CD14-positive monocyte (primary cell): ENCODE data around the gene BRIP1. TPM values are rescaled to one million over a fixed set of nuclear protein-coding genes. Genes with fewer than 3 reads are reported as not detected.
"Not testable (repeated sequence)": the region's sequence is repeated elsewhere in the genome, so short reads cannot be mapped to it uniquely, and the experiment has no call there.

Source experiments
- DNase-seq, 3 donors: peaks; one replicate each; pipeline ENCODE4 v3.0.0-alpha.2; 2011 to 2022
- H2AFZ ChIP-seq: 2 replicates; pipeline ENCODE4 v1.6.0; 2012; ENCODE audit warnings: mild to moderate bottlenecking, low read depth, low read length, inconsistent platforms; ENCODE audit not compliant: insufficient read depth, poor library complexity, severe bottlenecking
- H3K27ac ChIP-seq, 2 donors: 1 replicate in 1 of 2; 2 replicates in 1 of 2; pipeline ENCODE4 v1.5.1; 2012 to 2013; ENCODE audit warnings: low read length in 2 of 2, control low read depth in 1 of 2, inconsistent platforms in 1 of 2, low read depth in 1 of 2, mild to moderate bottlenecking in 1 of 2
- H3K27me3 ChIP-seq, 2 donors: one replicate each; pipeline versions ENCODE4 v1.6.0 to v1.6.1; 2011 to 2013; ENCODE audit warnings: low read length in 2 of 2; ENCODE audit not compliant: control insufficient read depth in 2 of 2, insufficient read depth in 2 of 2
- H3K36me3 ChIP-seq, 2 donors: replicated peaks in 1 of 2; 1 replicate in 1 of 2; 2 replicates in 1 of 2; pipeline versions ENCODE4 v1.5.1 to v1.6.1; 2012 to 2013; ENCODE audit warnings: low read length in 2 of 2, control low read depth in 1 of 2, inconsistent platforms in 1 of 2, mild to moderate bottlenecking in 1 of 2; ENCODE audit not compliant: insufficient read depth in 2 of 2, control insufficient read depth in 1 of 2
- H3K4me1 ChIP-seq, 2 donors: 1 replicate in 1 of 2; 2 replicates in 1 of 2; pipeline versions ENCODE4 v1.5.1 to v1.6.1; 2012 to 2013; ENCODE audit warnings: low read length in 2 of 2, control low read depth in 1 of 2, inconsistent platforms in 1 of 2, mild to moderate bottlenecking in 1 of 2, moderate library complexity in 1 of 2; ENCODE audit not compliant: insufficient read depth in 2 of 2, control insufficient read depth in 1 of 2
- H3K4me2 ChIP-seq: replicated peaks from 2 replicates; pipeline ENCODE3; 2012; ENCODE audit warnings: low read length, moderate library complexity, mild to moderate bottlenecking; ENCODE audit not compliant: poor library complexity, severe bottlenecking; ENCODE audit errors: extremely low read depth
- H3K4me3 ChIP-seq, 3 experiments: fragments of 200-600 bp in 1 of 3; sonication (generic) in 1 of 3; replicated peaks in 1 of 3; 1 replicate in 2 of 3; 2 replicates in 1 of 3; pipeline ENCODE4 v1.5.1; 2011 to 2013; ENCODE audit warnings: low read length in 3 of 3, mild to moderate bottlenecking in 3 of 3, control low read depth in 2 of 3, low read depth in 2 of 3, inconsistent platforms in 1 of 3, moderate library complexity in 1 of 3
- H3K79me2 ChIP-seq: 2 replicates; pipeline ENCODE4 v1.6.0; 2012; ENCODE audit warnings: mild to moderate bottlenecking, control low read depth, inconsistent platforms, low read length, moderate library complexity; ENCODE audit not compliant: insufficient read depth
- H3K9ac ChIP-seq: 2 replicates; pipeline ENCODE4 v1.6.0; 2017; ENCODE audit warnings: low read length, mild to moderate bottlenecking; ENCODE audit not compliant: insufficient read depth, poor library complexity, severe bottlenecking
- H3K9me3 ChIP-seq, 2 donors: replicated peaks in 1 of 2; 1 replicate in 1 of 2; 2 replicates in 1 of 2; pipeline versions ENCODE4 v1.5.1 to v1.6.1; 2012 to 2013; ENCODE audit warnings: low read length in 2 of 2, control low read depth in 1 of 2; ENCODE audit not compliant: control insufficient read depth in 1 of 2, insufficient read depth in 1 of 2
- H4K20me1 ChIP-seq: 2 replicates; pipeline ENCODE4 v1.6.0; 2012; ENCODE audit warnings: mild to moderate bottlenecking, low read length, control low read depth, moderate library complexity; ENCODE audit not compliant: insufficient read depth
- H3K27ac Mint-ChIP-seq, 7 donors: one replicate each; pipeline ENCODE4 v1.8.0; 2020; ENCODE audit warnings: mild to moderate bottlenecking in 7 of 7, mixed read lengths in 7 of 7, moderate library complexity in 6 of 7, inconsistent platforms in 2 of 7
- H3K27me3 Mint-ChIP-seq, 3 donors: one replicate each; pipeline ENCODE4 v1.8.0; 2021 to 2022; ENCODE audit warnings: low read depth in 3 of 3, mild to moderate bottlenecking in 3 of 3, mixed read lengths in 3 of 3, moderate library complexity in 3 of 3, inconsistent platforms in 1 of 3
- H3K36me3 Mint-ChIP-seq, 2 donors: one replicate each; pipeline ENCODE4 v1.8.0; 2020; ENCODE audit warnings: mixed read lengths in 2 of 2, inconsistent platforms in 1 of 2, mild to moderate bottlenecking in 1 of 2
- H3K4me1 Mint-ChIP-seq: one replicate; pipeline ENCODE4 v1.8.0; 2020; ENCODE audit warnings: mild to moderate bottlenecking, mixed read lengths
- H3K4me3 Mint-ChIP-seq, 2 donors: one replicate each; pipeline ENCODE4 v1.8.0; 2020; ENCODE audit warnings: mild to moderate bottlenecking in 2 of 2, mixed read lengths in 2 of 2, moderate library complexity in 1 of 2
- H3K9me3 Mint-ChIP-seq, 7 donors: one replicate each; pipeline ENCODE4 v1.8.0; 2020 to 2022; ENCODE audit warnings: mixed read lengths in 7 of 7, mild to moderate bottlenecking in 6 of 7, moderate library complexity in 6 of 7, inconsistent platforms in 2 of 7
- CTCF ChIP-seq: fragments of 200-600 bp; IDR thresholded peaks from one replicate; pipeline ENCODE4 v1.8.0; 2022; ENCODE audit warnings: antibody characterized with exemption, mild to moderate bottlenecking
- WGBS: methylation state at CpG from one replicate; pipeline ENCODE4 v1.1.5; 2013; ENCODE audit warnings: missing lambda C conversion rate; ENCODE audit not compliant: insufficient coverage; 5-methylcytosine and 5-hydroxymethylcytosine counted together
- intact Hi-C, 2 donors: fragments of 100-400 bp; cut with micrococcal nuclease; formaldehyde crosslinking; loops; one replicate each; pipeline versions ENCODE4 v1.15.0 to v1.15.1; 2023
- polyA plus RNA-seq, 3 donors: library from polyadenylated mRNA; depleted of rRNA in 1 of 3; unstranded in 2 of 3; stranded (reverse) in 1 of 3; fragments of 300-500 nt in 2 of 3; fragments of >200 nt in 1 of 3; fragmentation: Illumina TruSeq in 2 of 3; gene quantifications; 1 replicate in 2 of 3; 2 replicates in 1 of 3; pipeline ENCODE4 v1.2.3, GENCODE V29; 2012 to 2021

The BRIP1 gene
- polyA plus RNA-seq, 3 donors, result 0.11 to 0.12 TPM; not detected in 1

- no CpG with 5 or more reads among the region's 2 CpGs for WGBS
- not testable (repeated sequence) for H3K4me3 Mint-ChIP-seq
These were observed 37.1 kb downstream of the BRIP1 start for GRCh38 chr17:61826198-61826597.

GRCh38 chr17:61825448-61826137 is 37.7 kb downstream of the BRIP1 start:
- no peak overlapping the region for H3K4me3 ChIP-seq
- H3K4me3 Mint-ChIP-seq, result no peak overlapping the region
- intact Hi-C loops, result no loop called here
- H4K20me1 ChIP-seq, result no peaks in the 10 kb centered on the region
- DNase-seq, result no peak
- TF ChIP-seq CTCF, result no peak
- no peak overlapping the region for H3K27ac Mint-ChIP-seq
- WGBS, result 93% methylated on average over 2 of the region's 2 CpGs
- H3K36me3 ChIP-seq, result peaks cover 0 to 5% of the 10 kb centered on the region in 2 donors
- no peaks in the 10 kb centered on the region for H3K4me1 Mint-ChIP-seq
- H3K27me3 Mint-ChIP-seq, result peaks cover 0 to 2% (median 0%) of the 10 kb centered on the region in 3 donors
- H3K9me3 Mint-ChIP-seq, result peaks cover 0 to 13% (median 5%) of the 10 kb centered on the region in 7 donors
- no peaks in the 10 kb centered on the region for H3K4me1 ChIP-seq
- H3K27ac ChIP-seq, result no peak overlapping the region
- no peaks in the 10 kb centered on the region for H3K27me3 ChIP-seq
- no peak overlapping the region for H3K4me2 ChIP-seq
- peaks cover 29 to 65% of the 10 kb centered on the region in 2 donors for H3K36me3 Mint-ChIP-seq
- H3K9ac ChIP-seq, result no peak overlapping the region
- H3K9me3 ChIP-seq, result peaks cover 0 to 6% of the 10 kb centered on the region in 2 donors
- H2AFZ ChIP-seq, result no peak overlapping the region
- no peaks in the 10 kb centered on the region for H3K79me2 ChIP-seq

More at GRCh38 chr17:61826198-61826597, 37.1 kb downstream of the BRIP1 start:
- H3K4me1 ChIP-seq, H2AFZ ChIP-seq, H3K79me2 ChIP-seq, H3K36me3 ChIP-seq, H3K9ac ChIP-seq, H3K4me3 ChIP-seq, DNase-seq, H3K27me3 ChIP-seq, H3K9me3 ChIP-seq, H3K27ac Mint-ChIP-seq, intact Hi-C loops, H3K27ac ChIP-seq, H3K27me3 Mint-ChIP-seq, H3K9me3 Mint-ChIP-seq, H3K4me1 Mint-ChIP-seq, H4K20me1 ChIP-seq, H3K4me2 ChIP-seq: not testable (repeated sequence)
- peaks cover 26 to 59% of the 10 kb centered on the region in 2 donors for H3K36me3 Mint-ChIP-seq
